Measurements from ENCODE around the gene SNRPB2.

SNRPB2 gene

DNA sequence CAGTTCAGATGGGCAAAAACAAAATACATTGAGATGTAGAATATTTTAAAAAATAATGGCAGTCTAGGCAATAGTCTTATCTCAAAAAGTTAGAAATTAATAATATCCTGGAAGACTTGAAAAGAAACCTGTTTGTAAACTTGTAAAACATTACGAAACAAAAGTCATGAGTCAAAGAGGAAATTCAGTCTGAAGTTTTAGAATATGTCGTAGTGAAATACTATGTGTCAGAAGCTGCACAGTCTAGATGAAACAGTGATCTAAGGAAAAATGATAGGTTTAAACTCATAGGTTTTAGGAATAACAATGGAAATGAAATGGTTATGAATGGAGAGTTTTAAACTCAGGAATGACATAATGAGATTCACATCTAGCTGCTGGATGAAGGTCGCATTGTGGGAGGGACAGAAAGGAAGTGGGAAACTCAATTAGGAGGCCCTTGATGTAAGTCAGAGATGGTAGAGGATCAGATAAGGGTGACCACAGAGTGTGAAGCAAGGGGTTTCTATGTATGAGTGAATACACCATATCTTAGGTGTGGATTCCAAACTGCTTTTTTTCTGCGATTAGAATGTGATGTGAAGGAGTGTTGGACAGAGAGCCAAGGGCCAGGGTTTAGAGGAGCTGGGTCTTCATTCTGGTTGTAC, 2.8 kb downstream of the SNRPB2 start:
- DNase-seq, result no peak
- Histone ChIP-seq H3K9me3 (ENCODE audit: severe bottlenecking) (peaks cover 8% of the 10 kb centered on the region), H3K27ac (no peak overlapping the region), H3K27me3 (ENCODE audit: insufficient read depth, low read depth, severe bottlenecking) (no peaks in the 10 kb centered on the region), H3K36me3 (peaks cover 66% of the 10 kb centered on the region), H3K4me3 (ENCODE audit: low read depth, low read length) (no peak overlapping the region)
- TF ChIP-seq, protein P1, sequence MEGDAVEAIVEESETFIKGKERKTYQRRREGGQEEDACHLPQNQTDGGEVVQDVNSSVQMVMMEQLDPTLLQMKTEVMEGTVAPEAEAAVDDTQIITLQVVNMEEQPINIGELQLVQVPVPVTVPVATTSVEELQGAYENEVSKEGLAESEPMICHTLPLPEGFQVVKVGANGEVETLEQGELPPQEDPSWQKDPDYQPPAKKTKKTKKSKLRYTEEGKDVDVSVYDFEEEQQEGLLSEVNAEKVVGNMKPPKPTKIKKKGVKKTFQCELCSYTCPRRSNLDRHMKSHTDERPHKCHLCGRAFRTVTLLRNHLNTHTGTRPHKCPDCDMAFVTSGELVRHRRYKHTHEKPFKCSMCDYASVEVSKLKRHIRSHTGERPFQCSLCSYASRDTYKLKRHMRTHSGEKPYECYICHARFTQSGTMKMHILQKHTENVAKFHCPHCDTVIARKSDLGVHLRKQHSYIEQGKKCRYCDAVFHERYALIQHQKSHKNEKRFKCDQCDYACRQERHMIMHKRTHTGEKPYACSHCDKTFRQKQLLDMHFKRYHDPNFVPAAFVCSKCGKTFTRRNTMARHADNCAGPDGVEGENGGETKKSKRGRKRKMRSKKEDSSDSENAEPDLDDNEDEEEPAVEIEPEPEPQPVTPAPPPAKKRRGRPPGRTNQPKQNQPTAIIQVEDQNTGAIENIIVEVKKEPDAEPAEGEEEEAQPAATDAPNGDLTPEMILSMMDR (IDR thresholded peaks at IDR 0.05; ENCODE audit: low read depth, low read length), result no peak

GRCh38 chr20:16740365-16741072, 10.7 kb downstream of the SNRPB2 start:
- H3K27ac ChIP-seq, result no peak overlapping the region
- TF ChIP-seq, protein P1 (IDR thresholded peaks at IDR 0.05; ENCODE audit: low read depth, low read length), result no peak
- no peak overlapping the region for H3K4me3 ChIP-seq (ENCODE audit: low read depth, low read length)
- no peaks in the 10 kb centered on the region for H3K27me3 ChIP-seq (ENCODE audit: insufficient read depth, low read depth, severe bottlenecking)
- no peaks in the 10 kb centered on the region for H3K9me3 ChIP-seq (ENCODE audit: severe bottlenecking)
- no peak for DNase-seq
- H3K36me3 ChIP-seq, result peaks cover 42% of the 10 kb centered on the region

- Histone ChIP-seq H3K27ac (no peak overlapping the region), H3K9me3 (ENCODE audit: severe bottlenecking) (no peaks in the 10 kb centered on the region), H3K4me3 (ENCODE audit: low read depth, low read length) (no peak overlapping the region), H3K36me3 (peaks cover 18% of the 10 kb centered on the region), H3K27me3 (ENCODE audit: insufficient read depth, low read depth, severe bottlenecking) (no peaks in the 10 kb centered on the region)
- no peak for DNase-seq
- TF ChIP-seq, protein P1 (IDR thresholded peaks at IDR 0.05; ENCODE audit: low read depth, low read length), result no peak
Observed at GRCh38 chr20:16744178-16744807, 14.5 kb downstream of the SNRPB2 start.

DNA sequence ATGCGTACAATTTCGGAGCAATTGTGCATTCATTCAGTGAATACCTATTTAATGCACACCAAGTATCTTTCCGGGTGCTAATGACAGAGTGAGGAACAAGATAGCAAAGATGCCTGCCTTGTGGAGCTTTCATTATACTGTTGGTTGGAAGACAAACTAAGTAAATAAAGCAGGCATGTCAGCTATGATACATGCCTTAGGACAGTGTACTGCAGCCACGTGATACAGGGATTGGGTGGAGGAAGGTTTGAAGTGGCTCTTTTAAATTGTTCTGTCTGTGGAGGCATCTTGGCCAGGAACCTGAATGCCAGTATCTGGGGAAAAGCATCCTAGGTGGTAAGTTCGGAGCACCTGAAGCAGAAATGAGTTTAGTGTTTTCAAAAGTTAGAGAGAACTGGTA, 15.4 kb downstream of the SNRPB2 start:
- Histone ChIP-seq H3K27ac (no peak overlapping the region), H3K4me3 (ENCODE audit: low read depth, low read length) (no peak overlapping the region), H3K9me3 (ENCODE audit: severe bottlenecking) (no peaks in the 10 kb centered on the region), H3K27me3 (ENCODE audit: insufficient read depth, low read depth, severe bottlenecking) (no peaks in the 10 kb centered on the region), H3K36me3 (peaks cover 12% of the 10 kb centered on the region)
- no peak for DNase-seq
- TF ChIP-seq, protein P1 (IDR thresholded peaks at IDR 0.05; ENCODE audit: low read depth, low read length), result no peak

DNA sequence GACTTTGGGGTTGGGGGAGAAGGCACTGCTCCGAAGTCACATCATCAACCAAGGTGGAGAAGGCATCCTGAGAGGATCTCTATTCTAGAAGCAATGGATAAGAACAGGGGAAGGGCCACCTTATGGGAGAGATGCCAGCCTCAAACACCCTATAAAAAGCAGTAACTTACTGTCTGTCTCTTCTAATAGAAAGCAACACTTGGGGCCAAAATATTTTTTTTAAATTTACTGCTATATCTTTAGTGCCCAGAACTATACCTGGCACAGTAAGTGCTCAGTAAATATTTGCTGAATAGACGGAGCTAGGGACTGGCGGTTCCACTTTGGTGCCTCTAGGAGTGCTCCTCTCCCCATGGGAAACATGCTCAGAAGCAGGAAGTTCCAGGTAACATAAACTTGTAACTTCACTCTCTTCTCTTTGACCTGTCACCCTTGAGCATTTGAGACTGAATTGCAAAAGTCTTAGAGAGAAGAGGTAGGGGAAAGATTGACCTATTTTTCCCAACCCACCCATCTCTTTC, 17.5 kb downstream of the SNRPB2 start:
- Histone ChIP-seq H3K4me3 (ENCODE audit: low read depth, low read length) (no peak overlapping the region), H3K27ac (no peak overlapping the region), H3K27me3 (ENCODE audit: insufficient read depth, low read depth, severe bottlenecking) (no peaks in the 10 kb centered on the region), H3K9me3 (ENCODE audit: severe bottlenecking) (no peaks in the 10 kb centered on the region), H3K36me3 (no peaks in the 10 kb centered on the region)
- TF ChIP-seq, protein P1 (IDR thresholded peaks at IDR 0.05; ENCODE audit: low read depth, low read length), result no peak
- DNase-seq, result no peak
